H9 (cell line): Measurements from ENCODE around the gene ATF7. TPM values are rescaled to one million over a fixed set of nuclear protein-coding genes. Genes with fewer than 3 reads are reported as not detected.

Experiments used
- DNase-seq: peaks from one replicate; pipeline ENCODE4 v3.0.0-alpha.2; 2017
- H2AFZ ChIP-seq: one replicate; pipeline ENCODE4 v1.6.1; 2013; ENCODE audit warnings: mild to moderate bottlenecking, low read length, control low read depth, moderate library complexity
- H2AK5ac ChIP-seq: 2 replicates; pipeline ENCODE4 v1.6.1; 2013; ENCODE audit warnings: low read length, control low read depth, mixed read lengths; ENCODE audit not compliant: insufficient read length
- H2BK120ac ChIP-seq: one replicate; pipeline ENCODE4 v1.6.1; 2013; ENCODE audit warnings: low read depth, mild to moderate bottlenecking, low read length, control low read depth, inconsistent platforms; ENCODE audit not compliant: poor library complexity, severe bottlenecking
- H2BK12ac ChIP-seq: 2 replicates; pipeline ENCODE4 v1.6.1; 2013; ENCODE audit warnings: low read length, control low read depth, mixed read lengths, low read depth; ENCODE audit not compliant: insufficient read length
- H2BK15ac ChIP-seq: 2 replicates; pipeline ENCODE4 v1.6.1; 2013; ENCODE audit warnings: low read depth, low read length, control low read depth
- H2BK20ac ChIP-seq: one replicate; pipeline ENCODE4 v1.6.1; 2013; ENCODE audit warnings: low read depth, mild to moderate bottlenecking, low read length, control low read depth, inconsistent platforms; ENCODE audit not compliant: poor library complexity, severe bottlenecking
- H2BK5ac ChIP-seq: 2 replicates; pipeline ENCODE4 v1.6.1; 2013; ENCODE audit warnings: low read length, control low read depth, mixed read lengths; ENCODE audit not compliant: insufficient read length
- H3K14ac ChIP-seq: 2 replicates; pipeline ENCODE4 v1.6.1; 2013; ENCODE audit warnings: low read length, control low read depth; ENCODE audit not compliant: insufficient read depth
- H3K18ac ChIP-seq: 2 replicates; pipeline ENCODE4 v1.6.1; 2013; ENCODE audit warnings: low read depth, mild to moderate bottlenecking, mixed read lengths, low read length, control low read depth; ENCODE audit not compliant: insufficient read length
- H3K23ac ChIP-seq: 2 replicates; pipeline ENCODE4 v1.6.1; 2013; ENCODE audit warnings: low read length, control low read depth, mixed read lengths, low read depth; ENCODE audit not compliant: insufficient read length
- H3K23me2 ChIP-seq: 2 replicates; pipeline ENCODE4 v1.6.1; 2013; ENCODE audit warnings: low read depth, mild to moderate bottlenecking, mixed read lengths, low read length, control low read depth; ENCODE audit not compliant: insufficient read length, poor library complexity, severe bottlenecking
- H3K27ac ChIP-seq: 2 replicates; pipeline ENCODE4 v1.5.1; 2013; ENCODE audit warnings: low read length, control low read depth, mixed read lengths, low read depth; ENCODE audit not compliant: insufficient read length
- H3K27me3 ChIP-seq: 2 replicates; pipeline ENCODE4 v1.6.1; 2013; ENCODE audit warnings: low read length, control low read depth, inconsistent platforms; ENCODE audit not compliant: insufficient read depth
- H3K4ac ChIP-seq: 2 replicates; pipeline ENCODE4 v1.6.1; 2013; ENCODE audit warnings: low read depth, mild to moderate bottlenecking, control low read depth, inconsistent platforms, low read length, moderate library complexity
- H3K4me1 ChIP-seq: 2 replicates; pipeline ENCODE4 v1.6.1; 2013; ENCODE audit warnings: low read length, control low read depth, inconsistent platforms; ENCODE audit not compliant: insufficient read depth
- H3K4me2 ChIP-seq: 2 replicates; pipeline ENCODE4 v1.6.1; 2013; ENCODE audit warnings: low read length, control low read depth, mixed read lengths; ENCODE audit not compliant: insufficient read length, insufficient read depth
- H3K56ac ChIP-seq: 2 replicates; pipeline ENCODE4 v1.6.1; 2013; ENCODE audit warnings: low read depth, mild to moderate bottlenecking, mixed read lengths, low read length, control low read depth; ENCODE audit not compliant: insufficient read length
- H3K79me1 ChIP-seq: 2 replicates; pipeline ENCODE4 v1.6.1; 2013; ENCODE audit warnings: low read depth, mild to moderate bottlenecking, moderate library complexity, low read length, control low read depth, inconsistent platforms; ENCODE audit not compliant: insufficient read depth, poor library complexity, severe bottlenecking
- H3K79me2 ChIP-seq: 2 replicates; pipeline ENCODE4 v1.6.1; 2013; ENCODE audit warnings: low read length, control low read depth, inconsistent platforms; ENCODE audit not compliant: insufficient read depth
- H3K9ac ChIP-seq: 2 replicates; pipeline ENCODE4 v1.6.1; 2013; ENCODE audit warnings: low read length, control low read depth, mixed read lengths; ENCODE audit not compliant: insufficient read length; ENCODE audit errors: extremely low read depth
- H3K9me3 ChIP-seq: one replicate; pipeline ENCODE4 v1.6.1; 2013; ENCODE audit warnings: low read depth, low read length, inconsistent platforms; ENCODE audit not compliant: control insufficient read depth
- H3T11ph ChIP-seq: one replicate; pipeline ENCODE4 v1.6.1; 2013; ENCODE audit warnings: mild to moderate bottlenecking, low read length, control low read depth, inconsistent platforms
- H4K20me1 ChIP-seq: one replicate; pipeline ENCODE4 v1.6.1; 2013; ENCODE audit not compliant: control insufficient read depth, insufficient read length, insufficient read depth
- H4K5ac ChIP-seq: 2 replicates; pipeline ENCODE4 v1.6.1; 2013; ENCODE audit warnings: low read depth, mild to moderate bottlenecking, mixed read lengths, low read length, control low read depth; ENCODE audit not compliant: insufficient read length
- H4K8ac ChIP-seq: replicated peaks from 2 replicates; pipeline ENCODE4 v1.6.1; 2013; ENCODE audit warnings: low read length, control low read depth, mixed read lengths, low read depth; ENCODE audit not compliant: insufficient read length
- H4K91ac ChIP-seq: 2 replicates; pipeline ENCODE4 v1.6.1; 2013; ENCODE audit warnings: low read depth, mild to moderate bottlenecking, moderate library complexity, mixed read lengths, low read length, control low read depth; ENCODE audit not compliant: insufficient read length
- H3K27ac Mint-ChIP-seq, 3 experiments: 2 replicates in 2 of 3; 3 replicates in 1 of 3; pipeline ENCODE4 v1.8.0; 2020 to 2021; ENCODE audit warnings: mixed read lengths in 3 of 3, mild to moderate bottlenecking in 1 of 3, moderate library complexity in 1 of 3
- H3K27me3 Mint-ChIP-seq: 2 replicates; pipeline ENCODE4 v1.8.0; 2021; ENCODE audit warnings: low read depth, mild to moderate bottlenecking, moderate library complexity, mixed read lengths
- H3K36me3 Mint-ChIP-seq, 3 experiments: 2 replicates in 2 of 3; 3 replicates in 1 of 3; pipeline ENCODE4 v1.8.0; 2020 to 2021; ENCODE audit warnings: low read depth in 3 of 3, mixed read lengths in 3 of 3; ENCODE audit not compliant: insufficient read depth in 1 of 3
- H3K4me1 Mint-ChIP-seq, 2 experiments: 2 replicates each; pipeline ENCODE4 v1.8.0; 2020; ENCODE audit warnings: mixed read lengths in 2 of 2
- H3K4me3 Mint-ChIP-seq, 2 experiments: 2 replicates in 1 of 2; 3 replicates in 1 of 2; pipeline ENCODE4 v1.8.0; 2020 to 2021; ENCODE audit warnings: mild to moderate bottlenecking in 2 of 2, mixed read lengths in 2 of 2, moderate library complexity in 1 of 2
- H3K9me3 Mint-ChIP-seq, 2 experiments: 2 replicates in 1 of 2; 3 replicates in 1 of 2; pipeline ENCODE4 v1.8.0; 2020; ENCODE audit warnings: mild to moderate bottlenecking in 2 of 2, mixed read lengths in 2 of 2, moderate library complexity in 1 of 2
- total RNA-seq: library from RNA; stranded (reverse); gene quantifications from 2 replicates; pipeline ENCODE4 v1.2.1, GENCODE V29; 2021
- TF ChIP-seq, protein P1 (sequence below): fragments of 200-600 bp; sonication (generic); conservative IDR thresholded peaks from 3 replicates; pipeline ENCODE4 v1.8.0; 2021; ENCODE audit warnings: antibody characterized with exemption, mild to moderate bottlenecking

Gene ATF7
- total RNA-seq, 1 experiment from 2014 or later: 17.7 TPM

DNA sequence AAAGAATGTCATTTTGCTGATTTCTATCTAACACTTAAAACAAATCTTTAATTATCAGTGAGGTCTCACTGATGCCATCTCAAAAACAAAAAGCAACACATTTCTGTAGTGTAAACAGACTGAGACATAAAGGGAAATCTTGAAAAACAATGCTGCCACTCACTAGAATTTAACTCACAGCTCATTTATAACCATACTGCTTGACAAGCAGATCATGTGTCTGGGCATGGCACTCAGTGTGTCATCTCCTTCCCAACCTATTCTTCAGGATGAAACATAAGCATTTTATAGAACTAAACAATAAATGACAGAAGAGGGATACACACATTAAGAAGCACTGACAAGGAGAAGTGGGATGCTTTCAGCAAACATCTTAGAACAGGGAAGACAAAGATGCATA is 22.4 kb downstream of the ATF7 start:
- Histone ChIP-seq H3K18ac (no peak overlapping the region), H4K5ac (no peak overlapping the region), H3K23me2 (no peaks in the 10 kb centered on the region), H3K27ac (no peak overlapping the region), H4K8ac (no peak overlapping the region), H3K79me1 (no peaks in the 10 kb centered on the region), H2AK5ac (no peak overlapping the region), H2BK20ac (no peak overlapping the region), H3K79me2 (no peaks in the 10 kb centered on the region), H3K56ac (no peak overlapping the region), H3K9ac (no peak overlapping the region), H3K4me1 (no peaks in the 10 kb centered on the region; the same call in 1 of the 2 replicates), H3K9me3 (no peaks in the 10 kb centered on the region), H2BK120ac (no peak overlapping the region), H2BK12ac (no peak overlapping the region), H4K20me1 (no peaks in the 10 kb centered on the region), H2BK5ac (no peak overlapping the region), H3T11ph (no peak overlapping the region), H2AFZ (no peak overlapping the region), H3K27me3 (no peaks in the 10 kb centered on the region), H4K91ac (no peak overlapping the region), H3K4me2 (no peak overlapping the region), H2BK15ac (no peak overlapping the region), H3K23ac (no peak overlapping the region), H3K14ac (no peak overlapping the region), H3K4ac (no peak overlapping the region)
- Mint-ChIP-seq H3K27ac (peak overlapping the region in 1 of 3 experiments; percentile 75; a peak in 3 of 7 replicates), H3K27me3 (no peaks in the 10 kb centered on the region), H3K4me1 (peaks cover 23 to 27% of the 10 kb centered on the region in 2 experiments), H3K36me3 (peaks cover 0 to 4% (median 0%) of the 10 kb centered on the region in 3 experiments; a peak in 1 of 7 replicates), H3K9me3 (no peaks in the 10 kb centered on the region), H3K4me3 (no peak overlapping the region)
- TF ChIP-seq, protein P1, sequence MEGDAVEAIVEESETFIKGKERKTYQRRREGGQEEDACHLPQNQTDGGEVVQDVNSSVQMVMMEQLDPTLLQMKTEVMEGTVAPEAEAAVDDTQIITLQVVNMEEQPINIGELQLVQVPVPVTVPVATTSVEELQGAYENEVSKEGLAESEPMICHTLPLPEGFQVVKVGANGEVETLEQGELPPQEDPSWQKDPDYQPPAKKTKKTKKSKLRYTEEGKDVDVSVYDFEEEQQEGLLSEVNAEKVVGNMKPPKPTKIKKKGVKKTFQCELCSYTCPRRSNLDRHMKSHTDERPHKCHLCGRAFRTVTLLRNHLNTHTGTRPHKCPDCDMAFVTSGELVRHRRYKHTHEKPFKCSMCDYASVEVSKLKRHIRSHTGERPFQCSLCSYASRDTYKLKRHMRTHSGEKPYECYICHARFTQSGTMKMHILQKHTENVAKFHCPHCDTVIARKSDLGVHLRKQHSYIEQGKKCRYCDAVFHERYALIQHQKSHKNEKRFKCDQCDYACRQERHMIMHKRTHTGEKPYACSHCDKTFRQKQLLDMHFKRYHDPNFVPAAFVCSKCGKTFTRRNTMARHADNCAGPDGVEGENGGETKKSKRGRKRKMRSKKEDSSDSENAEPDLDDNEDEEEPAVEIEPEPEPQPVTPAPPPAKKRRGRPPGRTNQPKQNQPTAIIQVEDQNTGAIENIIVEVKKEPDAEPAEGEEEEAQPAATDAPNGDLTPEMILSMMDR: no peak
- DNase-seq: no peak
